Stimulated activated CD4-positive, alpha-beta T cell treated with anti-CD3 and anti-CD28 coated beads, Interleukin-4, amount 100 ng/mL, for 24 hours (primary cell): ENCODE results near the gene COG6.

Experiments used
- DNase-seq: peaks from one replicate; pipeline ENCODE4 v3.0.0-alpha.2; 2020

COG6 gene

GRCh38 chr13:39682310-39682709, 26.8 kb downstream of the COG6 start:
- DNase-seq = no peak

- no peak for DNase-seq
These were observed 27.3 kb downstream of the COG6 start for GRCh38 chr13:39682788-39683187.

GRCh38 chr13:39684531-39685137, 29.2 kb downstream of the COG6 start:
- no peak for DNase-seq

GRCh38 chr13:39685652-39686051, 30.2 kb downstream of the COG6 start:
- no peak for DNase-seq

GRCh38 chr13:39688278-39688677, 32.8 kb downstream of the COG6 start:
- DNase-seq = no peak

- DNase-seq = no peak
These were observed 33.4 kb downstream of the COG6 start for GRCh38 chr13:39688699-39689405.

- DNase-seq = no peak
These were observed 37.4 kb downstream of the COG6 start for GRCh38 chr13:39692660-39693438.

- DNase-seq = no peak
These were observed 43.8 kb downstream of the COG6 start for GRCh38 chr13:39699274-39699673.

GRCh38 chr13:39712626-39713025, 57.2 kb downstream of the COG6 start:
- no peak for DNase-seq

- DNase-seq = no peak
These were observed 73.7 kb downstream of the COG6 start for GRCh38 chr13:39729156-39729555.

GRCh38 chr13:39734952-39735351, 79.5 kb downstream of the COG6 start:
- no peak for DNase-seq

- DNase-seq = no peak
These were observed 81.6 kb downstream of the COG6 start for GRCh38 chr13:39737047-39737446.

GRCh38 chr13:39740761-39741160, 85.3 kb downstream of the COG6 start:
- DNase-seq = no peak

- no peak for DNase-seq
These were observed 93.5 kb downstream of the COG6 start for GRCh38 chr13:39748961-39749360.

GRCh38 chr13:39749528-39749927, 94.1 kb downstream of the COG6 start:
- DNase-seq = no peak

GRCh38 chr13:39751805-39752204, 96.3 kb downstream of the COG6 start:
- DNase-seq = no peak

- DNase-seq = no peak
These were observed 105.1 kb downstream of the COG6 start for GRCh38 chr13:39760521-39760920.

GRCh38 chr13:39765801-39766463, 110.5 kb downstream of the COG6 start:
- peak; percentile 43 for DNase-seq

GRCh38 chr13:39766464-39767158, 111.1 kb downstream of the COG6 start:
- no peak for DNase-seq

- DNase-seq = no peak
These were observed 112.5 kb downstream of the COG6 start for GRCh38 chr13:39767791-39768517.

- no peak for DNase-seq
These were observed 113.5 kb downstream of the COG6 start for GRCh38 chr13:39768962-39769361.
